Stimulated activated naive B cell treated with anti-CD40 and anti-IgM and Interleukin-4, amounts not matched to agents 10 μg/mL and 1 μg/mL and 100 μg/mL, for 72 hours (primary cell): ENCODE results near the gene BSDC1.
"Not testable (repeated sequence)": the region's sequence is repeated elsewhere in the genome, so short reads cannot be mapped to it uniquely, and the experiment has no call there.

Source experiments
- ATAC-seq, 2 donors: fragments of 150-1000 bp; cut with Tn5 transposase; replicated peaks; 2 replicates each; pipeline ENCODE4 v1.10.0; 2021; ENCODE audit warnings: moderate library complexity in 1 of 2
- DNase-seq: peaks from one replicate; pipeline ENCODE4 v3.0.0; 2021
- H3K27ac Mint-ChIP-seq: one replicate; pipeline ENCODE4 v1.8.0; 2022; ENCODE audit warnings: mild to moderate bottlenecking, mixed read lengths
- H3K27me3 Mint-ChIP-seq, 2 donors: one replicate each; pipeline ENCODE4 v1.8.0; 2022; ENCODE audit warnings: mixed read lengths in 2 of 2
- H3K36me3 Mint-ChIP-seq, 2 donors: one replicate each; pipeline ENCODE4 v1.8.0; 2022; ENCODE audit warnings: mixed read lengths in 2 of 2, mild to moderate bottlenecking in 1 of 2
- H3K4me1 Mint-ChIP-seq, 2 donors: one replicate each; pipeline ENCODE4 v1.8.0; 2022; ENCODE audit warnings: mixed read lengths in 2 of 2, mild to moderate bottlenecking in 1 of 2
- H3K4me3 Mint-ChIP-seq, 2 donors: one replicate each; pipeline ENCODE4 v1.8.0; 2022; ENCODE audit warnings: mild to moderate bottlenecking in 2 of 2, mixed read lengths in 2 of 2, moderate library complexity in 1 of 2
- H3K9me3 Mint-ChIP-seq, 2 donors: one replicate each; pipeline ENCODE4 v1.8.0; 2022; ENCODE audit warnings: mixed read lengths in 2 of 2, mild to moderate bottlenecking in 1 of 2

BSDC1 gene

GRCh38 chr1:32405672-32406467 lies 11.6 kb upstream of the BSDC1 start:
- no peak for ATAC-seq
- Mint-ChIP-seq H3K4me3 (no peak overlapping the region), H3K36me3 (no peaks in the 10 kb centered on the region), H3K27me3 (no peaks in the 10 kb centered on the region), H3K4me1 (peaks cover 0 to 2% of the 10 kb centered on the region in 2 donors), H3K27ac (no peak overlapping the region), H3K9me3 (no peaks in the 10 kb centered on the region)
- no peak for DNase-seq

- Mint-ChIP-seq H3K27ac (no peak overlapping the region), H3K4me1 (peaks cover 2 to 5% of the 10 kb centered on the region in 2 donors), H3K4me3 (no peak overlapping the region), H3K27me3 (no peaks in the 10 kb centered on the region), H3K36me3 (no peaks in the 10 kb centered on the region), H3K9me3 (no peaks in the 10 kb centered on the region)
- DNase-seq = no peak
- no peak for ATAC-seq
These were observed 10.7 kb upstream of the BSDC1 start for GRCh38 chr1:32404946-32405345.

GRCh38 chr1:32400876-32401631 lies 6.8 kb upstream of the BSDC1 start:
- DNase-seq (peak; percentile 26), ATAC-seq (peak; percentile 59 to 69)
- Mint-ChIP-seq H3K4me3 (no peak overlapping the region), H3K27me3 (no peaks in the 10 kb centered on the region), H3K9me3 (peaks cover 1 to 4% of the 10 kb centered on the region in 2 donors), H3K4me1 (peaks cover 2 to 5% of the 10 kb centered on the region in 2 donors), H3K36me3 (peaks cover 1 to 5% of the 10 kb centered on the region in 2 donors), H3K27ac (no peak overlapping the region)

GRCh38 chr1:32399843-32400242 lies 5.6 kb upstream of the BSDC1 start:
- ATAC-seq = no peak
- no peak overlapping the region for H3K27ac Mint-ChIP-seq
- peaks cover 1 to 4% of the 10 kb centered on the region in 2 donors for H3K9me3 Mint-ChIP-seq
- H3K4me3 Mint-ChIP-seq = no peak overlapping the region
- DNase-seq = no peak
- H3K36me3 Mint-ChIP-seq = peaks cover 1 to 5% of the 10 kb centered on the region in 2 donors
- peaks cover 4 to 15% of the 10 kb centered on the region in 2 donors for H3K4me1 Mint-ChIP-seq
- H3K27me3 Mint-ChIP-seq = no peaks in the 10 kb centered on the region

GRCh38 chr1:32398401-32398800 lies 4.2 kb upstream of the BSDC1 start:
- Mint-ChIP-seq H3K4me1 (peaks cover 10 to 26% of the 10 kb centered on the region in 2 donors), H3K4me3 (no peak overlapping the region), H3K36me3 (peaks cover 3 to 9% of the 10 kb centered on the region in 2 donors), H3K27ac (no peak overlapping the region), H3K9me3 (peaks cover 1 to 4% of the 10 kb centered on the region in 2 donors), H3K27me3 (no peaks in the 10 kb centered on the region)
- no peak for DNase-seq
- no peak for ATAC-seq

- not testable (repeated sequence) for ATAC-seq, H3K27ac Mint-ChIP-seq, H3K9me3 Mint-ChIP-seq, H3K36me3 Mint-ChIP-seq, H3K4me3 Mint-ChIP-seq, DNase-seq, H3K27me3 Mint-ChIP-seq
- H3K4me1 Mint-ChIP-seq = peaks cover 15 to 31% of the 10 kb centered on the region in 2 donors
These were observed 2.3 kb upstream of the BSDC1 start for GRCh38 chr1:32396524-32396923.

- no peak for DNase-seq
- no peaks in the 10 kb centered on the region for H3K27me3 Mint-ChIP-seq
- peak overlapping the region; percentile 99 for H3K27ac Mint-ChIP-seq
- H3K4me1 Mint-ChIP-seq = peaks cover 13 to 25% of the 10 kb centered on the region in 2 donors
- ATAC-seq = peak in 1 of 2 donors; percentile 3
- H3K4me3 Mint-ChIP-seq = peak overlapping the region; percentile 94 to 99
- peaks cover 3 to 9% of the 10 kb centered on the region in 2 donors for H3K36me3 Mint-ChIP-seq
- peaks cover 1 to 4% of the 10 kb centered on the region in 2 donors for H3K9me3 Mint-ChIP-seq
These were observed 720 bp upstream of the BSDC1 start for GRCh38 chr1:32394890-32395432.

GRCh38 chr1:32393832-32394140 lies 455 bp downstream of the BSDC1 start:
- peaks cover 13 to 25% of the 10 kb centered on the region in 2 donors for H3K4me1 Mint-ChIP-seq
- peak overlapping the region; percentile 94 to 99 for H3K4me3 Mint-ChIP-seq
- peaks cover 3 to 9% of the 10 kb centered on the region in 2 donors for H3K36me3 Mint-ChIP-seq
- DNase-seq (no peak), ATAC-seq (peak; percentile 19 to 24)
- H3K27ac Mint-ChIP-seq = peak overlapping the region; percentile 99
- peaks cover 1 to 4% of the 10 kb centered on the region in 2 donors for H3K9me3 Mint-ChIP-seq
- no peaks in the 10 kb centered on the region for H3K27me3 Mint-ChIP-seq

- no peak for ATAC-seq
- H3K36me3 Mint-ChIP-seq = peaks cover 3 to 9% of the 10 kb centered on the region in 2 donors
- peak overlapping the region; percentile 99 for H3K27ac Mint-ChIP-seq
- H3K4me1 Mint-ChIP-seq = peaks cover 13 to 25% of the 10 kb centered on the region in 2 donors
- peak overlapping the region; percentile 94 to 99 for H3K4me3 Mint-ChIP-seq
- DNase-seq = no peak
- peaks cover 1 to 4% of the 10 kb centered on the region in 2 donors for H3K9me3 Mint-ChIP-seq
- H3K27me3 Mint-ChIP-seq = no peaks in the 10 kb centered on the region
These were observed 1.1 kb downstream of the BSDC1 start for GRCh38 chr1:32393136-32393535.

- peaks cover 2 to 7% of the 10 kb centered on the region in 2 donors for H3K36me3 Mint-ChIP-seq
- ATAC-seq = no peak
- H3K27me3 Mint-ChIP-seq = no peaks in the 10 kb centered on the region
- peaks cover 1 to 4% of the 10 kb centered on the region in 2 donors for H3K9me3 Mint-ChIP-seq
- no peak overlapping the region for H3K27ac Mint-ChIP-seq
- H3K4me3 Mint-ChIP-seq = peak overlapping the region in 1 of 2 donors; percentile 15
- peaks cover 13 to 25% of the 10 kb centered on the region in 2 donors for H3K4me1 Mint-ChIP-seq
- DNase-seq = no peak
These were observed 1.9 kb downstream of the BSDC1 start for GRCh38 chr1:32392325-32392724.

- DNase-seq = no peak
- peaks cover 8 to 11% of the 10 kb centered on the region in 2 donors for H3K36me3 Mint-ChIP-seq
- no peak overlapping the region for H3K4me3 Mint-ChIP-seq
- H3K27ac Mint-ChIP-seq = no peak overlapping the region
- no peaks in the 10 kb centered on the region for H3K27me3 Mint-ChIP-seq
- H3K4me1 Mint-ChIP-seq = peaks cover 13 to 25% of the 10 kb centered on the region in 2 donors
- H3K9me3 Mint-ChIP-seq = no peaks in the 10 kb centered on the region
- no peak for ATAC-seq
These were observed 3.1 kb downstream of the BSDC1 start for GRCh38 chr1:32390904-32391870.

GRCh38 chr1:32388641-32389040 lies 5.6 kb downstream of the BSDC1 start:
- Mint-ChIP-seq H3K4me1 (peaks cover 6 to 8% of the 10 kb centered on the region in 2 donors), H3K4me3 (no peak overlapping the region), H3K27ac (no peak overlapping the region), H3K27me3 (no peaks in the 10 kb centered on the region), H3K36me3 (peaks cover 11 to 13% of the 10 kb centered on the region in 2 donors), H3K9me3 (no peaks in the 10 kb centered on the region)
- ATAC-seq = no peak
- no peak for DNase-seq

- H3K27me3 Mint-ChIP-seq = no peaks in the 10 kb centered on the region
- H3K4me3 Mint-ChIP-seq = no peak overlapping the region
- no peaks in the 10 kb centered on the region for H3K9me3 Mint-ChIP-seq
- no peak overlapping the region for H3K27ac Mint-ChIP-seq
- no peaks in the 10 kb centered on the region for H3K4me1 Mint-ChIP-seq
- ATAC-seq = no peak
- peaks cover 17 to 20% of the 10 kb centered on the region in 2 donors for H3K36me3 Mint-ChIP-seq
- no peak for DNase-seq
These were observed 7.4 kb downstream of the BSDC1 start for GRCh38 chr1:32386676-32387392.
